WTC11 (cell line): ENCODE data around the gene ACAA1.

Experiments used
- CTCF ChIP-seq: fragments of 200-600 bp; IDR thresholded peaks from 2 replicates; pipeline ENCODE4 v1.8.0; 2022; ENCODE audit warnings: antibody characterized with exemption
- MAX ChIP-seq: sonication (generic); formaldehyde crosslinking; IDR thresholded peaks from 2 replicates; pipeline ENCODE4 v1.8.0; 2022; ENCODE audit warnings: mild to moderate bottlenecking, missing genetic modification reagents
- NFE2L1 ChIP-seq: sonication (generic); formaldehyde crosslinking; IDR thresholded peaks from 2 replicates; pipeline ENCODE4 v1.8.1; 2023; ENCODE audit warnings: missing genetic modification reagents
- NFYB ChIP-seq: sonication (generic); formaldehyde crosslinking; conservative IDR thresholded peaks from 2 replicates; pipeline ENCODE4 v1.8.0; 2022; ENCODE audit warnings: low read depth, missing genetic modification reagents
- NR2C2 ChIP-seq: sonication (generic); formaldehyde crosslinking; IDR thresholded peaks from 2 replicates; pipeline ENCODE4 v1.8.0; 2022; ENCODE audit warnings: mild to moderate bottlenecking, missing genetic modification reagents
- ZNF671 ChIP-seq: fragments of 250-450 bp; sonication (Bioruptor Pico); IDR thresholded peaks from 2 replicates; pipeline ENCODE4 v1.8.0; 2021; ENCODE audit warnings: mild to moderate bottlenecking
- TF ChIP-seq, protein P1 (sequence below): sonication (generic); formaldehyde crosslinking; IDR thresholded peaks from 2 replicates; pipeline ENCODE4 v1.8.0; 2023; ENCODE audit warnings: missing genetic modification reagents

- TF ChIP-seq CTCF (no peak), MAX (CRISPR knock-in tag) (no peak), NFYB (no peak), NR2C2 (CRISPR knock-in tag) (no peak), ZNF671 (no peak), NFE2L1 (CRISPR knock-in tag) (no peak)
- TF ChIP-seq, protein P1, sequence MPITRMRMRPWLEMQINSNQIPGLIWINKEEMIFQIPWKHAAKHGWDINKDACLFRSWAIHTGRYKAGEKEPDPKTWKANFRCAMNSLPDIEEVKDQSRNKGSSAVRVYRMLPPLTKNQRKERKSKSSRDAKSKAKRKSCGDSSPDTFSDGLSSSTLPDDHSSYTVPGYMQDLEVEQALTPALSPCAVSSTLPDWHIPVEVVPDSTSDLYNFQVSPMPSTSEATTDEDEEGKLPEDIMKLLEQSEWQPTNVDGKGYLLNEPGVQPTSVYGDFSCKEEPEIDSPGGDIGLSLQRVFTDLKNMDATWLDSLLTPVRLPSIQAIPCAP (CRISPR knock-in tag), result no peak
Measured at GRCh38 chr3:38139652-38140051, 2.7 kb upstream of the ACAA1 start.
